Natural killer cell (primary cell): ENCODE data around the gene ATP5PF. TPM values are rescaled to one million over a fixed set of nuclear protein-coding genes. Genes with fewer than 3 reads are reported as not detected.
"Not testable (repeated sequence)": the region's sequence is repeated elsewhere in the genome, so short reads cannot be mapped to it uniquely, and the experiment has no call there.

Experiments
- ATAC-seq, 3 donors: fragments of 150-1000 bp in 2 of 3; fragments of 200-7000 bp in 1 of 3; cut with Tn5 transposase; 1 replicate in 1 of 3; 2 replicates in 2 of 3; pipeline ENCODE4 v1.10.0; 2021; ENCODE audit warnings: mild to moderate bottlenecking in 2 of 3, moderate library complexity in 2 of 3
- DNase-seq, 2 donors: peaks; one replicate each; pipeline versions ENCODE4 v3.0.0 to v3.0.0-alpha.2; 2013 to 2021; ENCODE audit warnings: mixed read lengths in 1 of 2
- H3K27ac ChIP-seq: one replicate; pipeline ENCODE4 v1.5.1; 2013; ENCODE audit warnings: mild to moderate bottlenecking, low read length
- H3K27me3 ChIP-seq: one replicate; pipeline ENCODE4 v1.6.1; 2013; ENCODE audit warnings: low read length; ENCODE audit not compliant: control insufficient read depth, insufficient read depth
- H3K36me3 ChIP-seq: one replicate; pipeline ENCODE4 v1.6.1; 2013; ENCODE audit warnings: low read length; ENCODE audit not compliant: control insufficient read depth, insufficient read depth
- H3K4me1 ChIP-seq: one replicate; pipeline ENCODE4 v1.6.1; 2013; ENCODE audit warnings: low read length; ENCODE audit not compliant: control insufficient read depth, insufficient read depth
- H3K4me3 ChIP-seq: one replicate; pipeline ENCODE4 v1.5.1; 2013; ENCODE audit warnings: low read length
- H3K9me3 ChIP-seq: one replicate; pipeline ENCODE4 v1.6.1; 2013; ENCODE audit warnings: low read length; ENCODE audit not compliant: control insufficient read depth, insufficient read depth
- H3K27ac Mint-ChIP-seq, 2 donors: one replicate each; pipeline ENCODE4 v1.8.0; 2022; ENCODE audit warnings: mild to moderate bottlenecking in 2 of 2, mixed read lengths in 2 of 2, moderate library complexity in 1 of 2
- H3K27me3 Mint-ChIP-seq, 2 donors: one replicate each; pipeline ENCODE4 v1.8.0; 2022; ENCODE audit warnings: low read depth in 2 of 2, mixed read lengths in 2 of 2
- H3K36me3 Mint-ChIP-seq: one replicate; pipeline ENCODE4 v1.8.0; 2022; ENCODE audit warnings: mixed read lengths
- H3K4me1 Mint-ChIP-seq, 2 donors: one replicate each; pipeline ENCODE4 v1.8.0; 2022; ENCODE audit warnings: mixed read lengths in 2 of 2
- H3K4me3 Mint-ChIP-seq: one replicate; pipeline ENCODE4 v1.8.0; 2022; ENCODE audit warnings: mild to moderate bottlenecking, moderate library complexity, mixed read lengths
- H3K9me3 Mint-ChIP-seq, 2 donors: one replicate each; pipeline ENCODE4 v1.8.0; 2022; ENCODE audit warnings: mixed read lengths in 2 of 2
- CTCF ChIP-seq: fragments of 200-600 bp; IDR thresholded peaks from one replicate; pipeline ENCODE4 v1.8.0; 2022; ENCODE audit warnings: antibody characterized with exemption
- WGBS: methylation state at CpG from one replicate; pipeline ENCODE4 v1.1.7; 2013; ENCODE audit warnings: missing lambda C conversion rate; ENCODE audit not compliant: insufficient coverage; 5-methylcytosine and 5-hydroxymethylcytosine counted together
- intact Hi-C: fragments of 100-400 bp; cut with micrococcal nuclease; formaldehyde crosslinking; loops from one replicate; pipeline ENCODE4 v1.14.2; 2022
- total RNA-seq, 4 donors: library from RNA; stranded (reverse); fragments of 120-200 nt in 1 of 4; gene quantifications; one replicate each; pipeline versions ENCODE4 v1.2.3 to v1.2.4, GENCODE V29; 2013 to 2022

Gene ATP5PF
- total RNA-seq, 3 donors from 2014 or later (not counting 1 experiment from before 2014, with no cell fraction given), result 36.2 to 41.6 (median 36.4) TPM

DNA sequence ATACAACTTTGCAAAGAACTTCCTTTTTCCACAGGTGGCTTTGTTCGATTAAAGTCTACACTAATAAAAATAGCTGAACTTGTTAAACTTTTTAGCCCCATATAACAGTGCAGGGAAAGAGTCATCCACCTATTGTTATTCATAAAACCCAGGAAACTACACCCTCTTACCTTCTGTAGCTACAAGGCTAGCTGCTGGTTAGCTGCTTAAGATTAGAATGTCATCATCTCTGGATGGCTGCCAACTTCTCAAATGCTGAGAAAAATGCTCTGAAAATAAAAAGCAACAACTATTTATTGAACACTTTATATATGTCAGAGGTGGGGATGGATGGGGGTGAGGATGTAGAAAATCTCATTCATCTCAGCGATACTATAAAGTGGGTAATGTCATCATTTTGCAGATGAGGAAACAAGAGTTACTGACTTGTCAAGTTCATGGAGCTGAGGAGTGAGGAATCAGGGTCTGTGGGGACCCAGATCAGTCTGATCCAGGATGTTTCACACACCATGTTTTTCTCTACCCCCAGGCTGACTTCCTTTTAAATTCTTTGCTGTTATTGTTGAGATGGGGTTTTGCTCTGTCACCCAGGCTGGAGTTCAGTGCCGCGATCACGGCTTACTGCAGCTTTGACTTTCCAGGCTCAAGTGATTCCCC lies 17.1 kb downstream of the ATP5PF start:
- Histone ChIP-seq H3K4me1 (no peaks in the 10 kb centered on the region), H3K36me3 (peaks cover 10% of the 10 kb centered on the region), H3K9me3 (no peaks in the 10 kb centered on the region), H3K27me3 (no peaks in the 10 kb centered on the region), H3K4me3 (no peak overlapping the region), H3K27ac (no peak overlapping the region)
- no peak for DNase-seq
- 78% methylated on average over 5 of the region's 5 CpGs for WGBS
- Mint-ChIP-seq H3K27me3 (no peaks in the 10 kb centered on the region), H3K4me1 (peaks cover 0 to 5% of the 10 kb centered on the region in 2 donors), H3K4me3 (no peak overlapping the region), H3K36me3 (peaks cover 7% of the 10 kb centered on the region), H3K27ac (no peak overlapping the region), H3K9me3 (no peaks in the 10 kb centered on the region)
- no peak for ATAC-seq
- intact Hi-C loops, result no loop called here
- no peak for TF ChIP-seq CTCF

DNA sequence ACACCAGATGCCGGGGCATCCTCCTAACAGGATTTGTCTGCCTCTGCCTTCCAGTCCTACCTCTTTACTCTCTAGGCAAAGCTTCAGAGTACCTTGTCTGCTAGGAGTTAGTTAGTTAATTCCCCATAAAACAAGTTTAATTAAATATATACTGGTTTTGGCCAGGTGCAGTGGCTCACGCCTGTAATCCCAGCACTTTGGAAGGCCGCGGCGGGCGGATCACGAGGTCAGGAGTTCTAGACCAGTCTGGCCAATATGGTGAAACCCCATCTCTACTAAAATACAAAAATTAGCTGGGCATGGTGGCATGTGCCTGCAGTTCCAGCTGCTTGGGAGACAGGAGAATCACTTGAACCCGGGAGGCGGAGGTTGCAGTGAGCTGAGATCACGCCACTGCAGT lies 20.6 kb downstream of the ATP5PF start:
- H3K36me3 ChIP-seq, H3K4me1 Mint-ChIP-seq, H3K36me3 Mint-ChIP-seq, H3K27ac Mint-ChIP-seq, ATAC-seq, H3K27me3 Mint-ChIP-seq, H3K9me3 ChIP-seq, DNase-seq, H3K27me3 ChIP-seq, H3K4me3 Mint-ChIP-seq, H3K4me1 ChIP-seq, intact Hi-C loops, H3K27ac ChIP-seq, H3K9me3 Mint-ChIP-seq, H3K4me3 ChIP-seq: not testable (repeated sequence)
- whole genome bisulfite sequencing, result 99% methylated on average over 9 of the region's 10 CpGs

DNA sequence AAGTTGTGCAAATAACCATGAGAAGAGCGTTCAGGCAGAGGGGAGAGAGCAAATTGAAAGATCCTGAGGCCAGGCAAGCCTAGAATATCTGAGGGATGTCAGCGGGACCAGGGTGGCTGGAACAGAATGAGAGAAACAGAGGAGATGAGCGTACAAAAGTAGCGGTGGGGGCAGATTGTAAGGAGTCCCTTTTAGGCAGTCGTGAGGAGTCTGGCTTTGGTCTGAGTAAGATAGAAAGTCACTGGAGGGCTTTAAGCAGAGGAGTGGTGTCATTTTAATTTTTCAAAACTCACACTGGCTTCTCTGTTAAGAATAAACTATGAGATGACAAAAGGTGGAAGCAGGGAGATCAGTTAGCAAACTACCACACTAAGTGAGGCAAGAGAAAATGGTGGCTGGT lies 24.2 kb downstream of the ATP5PF start:
- H3K9me3 ChIP-seq, result no peaks in the 10 kb centered on the region
- H3K4me3 ChIP-seq, result no peak overlapping the region
- H3K4me1 ChIP-seq, result no peaks in the 10 kb centered on the region
- H3K27me3 Mint-ChIP-seq, result no peaks in the 10 kb centered on the region
- TF ChIP-seq CTCF, result no peak
- intact Hi-C loops, result no loop called here
- no peaks in the 10 kb centered on the region for H3K36me3 Mint-ChIP-seq
- ATAC-seq, result no peak
- no peaks in the 10 kb centered on the region for H3K4me1 Mint-ChIP-seq
- no peak overlapping the region for H3K27ac ChIP-seq
- WGBS, result 85% methylated on average over 5 of the region's 5 CpGs
- H3K27me3 ChIP-seq, result no peaks in the 10 kb centered on the region
- H3K36me3 ChIP-seq, result no peaks in the 10 kb centered on the region
- H3K9me3 Mint-ChIP-seq, result no peaks in the 10 kb centered on the region
- H3K27ac Mint-ChIP-seq, result no peak overlapping the region
- no peak overlapping the region for H3K4me3 Mint-ChIP-seq
- no peak for DNase-seq

GRCh38 chr21:25709684-25710265 lies 24.9 kb downstream of the ATP5PF start:
- Histone ChIP-seq H3K4me1 (no peaks in the 10 kb centered on the region), H3K36me3 (no peaks in the 10 kb centered on the region), H3K9me3 (no peaks in the 10 kb centered on the region), H3K4me3 (no peak overlapping the region), H3K27ac (no peak overlapping the region), H3K27me3 (no peaks in the 10 kb centered on the region)
- Mint-ChIP-seq H3K36me3 (no peaks in the 10 kb centered on the region), H3K27me3 (no peaks in the 10 kb centered on the region), H3K4me3 (no peak overlapping the region), H3K9me3 (no peaks in the 10 kb centered on the region), H3K27ac (no peak overlapping the region), H3K4me1 (no peaks in the 10 kb centered on the region)
- intact Hi-C loops, result no loop called here
- TF ChIP-seq CTCF, result no peak
- DNase-seq, result no peak
- 95% methylated on average over 5 of the region's 5 CpGs for WGBS
- no peak for ATAC-seq
